NCI-H524 (cell line): ENCODE measurements around the gene NUP98.

Experiments used
- DNase-seq, 2 experiments: peaks; one replicate each; lab custom pipeline; 2025; lab: John Stamatoyannopoulos, UW

NUP98 gene

DNA sequence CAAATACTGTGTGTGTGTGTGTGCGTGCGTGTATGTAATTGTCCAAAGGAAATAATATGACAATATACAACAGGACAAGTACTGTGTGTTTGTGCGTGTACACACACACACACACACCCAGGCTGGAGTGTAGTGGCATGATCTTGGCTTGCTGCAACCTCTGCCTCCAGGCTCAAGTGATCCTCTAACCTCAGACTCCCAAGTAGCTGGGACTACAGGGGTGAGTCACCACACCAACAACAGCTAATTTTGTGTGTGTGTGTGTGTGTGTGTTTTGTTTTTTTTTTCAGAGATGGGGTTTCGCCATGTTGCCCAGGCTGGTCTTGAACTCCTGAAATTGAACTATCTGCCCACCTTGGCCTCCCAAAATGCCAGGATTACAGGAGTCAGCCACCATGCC, 61.5 kb downstream of the NUP98 start:
- no peak for DNase-seq

DNA sequence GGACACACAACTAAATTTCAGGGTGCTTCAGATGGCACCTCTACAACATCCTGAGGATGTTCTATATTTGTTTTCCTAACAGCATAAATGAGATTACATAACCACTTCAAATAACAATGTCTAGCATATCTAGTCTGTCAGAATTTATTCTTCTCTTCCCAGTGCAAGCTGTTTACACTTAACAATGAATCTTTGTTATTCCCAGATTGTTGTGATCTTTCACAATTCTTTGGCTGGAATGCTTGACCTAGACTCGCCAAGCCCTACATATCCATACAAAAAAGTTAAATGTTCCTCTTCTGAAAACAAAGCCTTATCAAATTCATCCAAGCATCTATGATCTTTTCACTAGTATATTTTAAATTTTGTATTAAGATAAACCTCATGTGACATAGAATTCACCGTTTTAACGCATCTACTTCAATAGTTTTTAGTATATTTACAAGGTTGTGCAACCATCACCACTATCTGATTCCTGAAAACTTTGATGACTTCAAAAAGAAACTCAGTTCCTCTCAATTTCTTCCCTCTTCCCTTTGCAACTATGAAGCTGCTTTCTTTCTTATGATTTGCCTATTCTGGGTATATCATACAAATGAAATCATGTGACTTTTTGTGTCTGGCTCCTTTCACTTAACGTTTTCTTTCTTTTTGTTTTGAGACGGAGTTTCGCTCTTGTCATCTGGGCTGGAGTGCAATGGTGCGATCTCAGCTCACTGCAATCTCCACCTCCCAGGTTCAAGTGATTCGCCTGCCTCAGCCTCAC, 64.5 kb downstream of the NUP98 start:
- no peak for DNase-seq

- DNase-seq = no peak
These were observed 74.2 kb downstream of the NUP98 start for GRCh38 chr11:3723014-3723708.

GRCh38 chr11:3722100-3722499, 75.3 kb downstream of the NUP98 start:
- DNase-seq = no peak

GRCh38 chr11:3720997-3721396, 76.4 kb downstream of the NUP98 start:
- no peak for DNase-seq

DNA sequence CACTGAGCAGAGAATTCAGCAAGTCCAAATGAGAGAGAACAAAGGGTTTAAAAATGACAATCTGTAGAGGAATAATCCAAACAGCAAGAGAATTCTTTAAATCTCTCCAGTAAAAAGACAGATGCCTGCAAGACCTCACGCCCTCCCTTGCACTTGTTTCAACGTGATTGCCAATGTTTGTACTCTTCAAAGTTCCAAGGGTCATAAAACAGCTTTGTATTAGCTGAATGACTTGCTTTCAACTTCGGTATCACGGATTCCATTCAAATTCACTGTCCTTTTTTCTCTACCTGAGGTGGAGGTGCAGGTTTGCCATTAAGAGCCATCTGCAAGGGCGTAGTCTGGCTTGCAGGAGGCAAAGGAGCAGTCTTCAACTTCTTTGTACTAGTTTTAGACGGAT, 85.1 kb downstream of the NUP98 start:
- no peak for DNase-seq

DNA sequence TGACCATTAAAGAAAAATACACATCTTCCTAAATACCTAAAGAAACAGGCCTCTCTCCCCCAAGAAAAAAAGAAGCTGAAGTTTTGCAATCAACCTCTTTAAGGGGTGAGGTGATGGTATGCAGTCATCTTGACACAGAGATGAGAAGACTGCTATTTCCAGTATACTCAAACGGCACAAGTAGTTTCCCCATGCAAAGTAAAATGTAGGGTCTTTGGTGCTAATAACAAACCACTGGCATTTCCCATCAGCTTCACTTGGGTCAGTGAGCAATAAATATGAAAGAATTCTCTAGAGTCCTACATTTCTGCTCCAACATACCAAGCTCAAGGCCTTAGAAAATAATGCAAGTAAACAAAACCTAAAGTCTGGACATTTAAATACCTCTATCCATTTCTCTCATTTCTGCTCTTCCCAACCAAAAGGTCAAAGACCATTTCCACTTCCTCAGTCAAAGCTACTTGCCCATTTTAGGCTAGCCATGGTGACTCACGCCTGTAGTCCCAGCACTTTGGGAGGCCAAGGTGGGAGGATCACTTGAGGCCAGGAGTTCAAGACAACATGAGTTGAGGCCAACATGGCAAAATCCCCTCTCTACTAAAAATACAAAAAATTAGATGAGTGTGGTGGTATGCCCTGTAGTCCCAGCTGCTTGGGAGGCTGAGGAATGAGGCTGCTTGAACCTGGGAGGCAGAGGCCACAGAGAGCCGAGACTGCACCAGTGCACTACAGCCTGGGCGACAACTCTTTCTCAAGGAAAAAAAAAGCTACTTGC, 86.7 kb downstream of the NUP98 start:
- no peak for DNase-seq

DNA sequence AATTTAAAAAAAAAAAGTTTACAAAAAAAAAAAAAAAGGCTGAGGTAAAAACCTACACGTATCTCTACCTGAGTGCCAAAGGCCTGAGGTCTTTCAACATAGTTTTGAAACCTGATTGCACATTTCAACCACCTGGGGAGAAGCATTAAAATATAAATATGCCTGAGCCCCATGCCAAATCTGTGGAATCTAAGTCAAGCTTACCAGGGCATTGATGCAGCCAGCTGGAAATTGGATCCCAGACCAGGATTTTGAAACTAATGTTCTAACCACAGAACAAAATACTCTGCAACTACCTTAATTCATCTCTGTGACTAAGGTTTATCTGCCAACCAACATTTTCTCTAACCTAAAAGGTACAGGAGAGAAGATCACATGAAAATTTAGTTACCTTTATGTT, 87.4 kb downstream of the NUP98 start:
- DNase-seq = no peak

GRCh38 chr11:3707176-3707575, 90.2 kb downstream of the NUP98 start:
- no peak for DNase-seq

GRCh38 chr11:3703383-3703782, 94.0 kb downstream of the NUP98 start:
- DNase-seq = no peak

- DNase-seq = no peak
These were observed 96.4 kb downstream of the NUP98 start for GRCh38 chr11:3700910-3701309.

GRCh38 chr11:3700410-3700809, 96.9 kb downstream of the NUP98 start:
- DNase-seq = no peak

DNA sequence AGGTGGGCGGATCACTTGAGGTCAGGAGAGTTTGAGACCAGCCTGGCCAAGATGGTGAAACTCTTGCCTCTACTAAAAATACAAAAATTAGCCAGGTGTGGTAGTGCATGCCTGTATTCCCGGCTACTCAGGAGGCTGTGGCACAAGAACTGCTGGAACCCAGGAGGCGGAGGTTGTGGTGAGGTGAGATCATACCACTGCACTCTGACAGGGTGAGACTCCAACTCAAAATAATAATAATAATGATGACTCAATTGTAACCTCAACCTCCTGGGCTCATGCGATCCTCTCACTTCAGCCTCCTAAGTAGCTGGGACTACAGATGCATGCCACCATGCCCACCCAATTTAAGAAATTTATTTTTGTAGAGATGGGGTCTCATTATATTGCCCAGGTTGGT, 110.6 kb downstream of the NUP98 start:
- DNase-seq = no peak

GRCh38 chr11:3685923-3686322, 111.4 kb downstream of the NUP98 start:
- DNase-seq = no peak

GRCh38 chr11:3684819-3685172, 112.6 kb downstream of the NUP98 start:
- no peak for DNase-seq

GRCh38 chr11:3684129-3684818, 113.1 kb downstream of the NUP98 start:
- DNase-seq = no peak

- no peak for DNase-seq
These were observed 114.3 kb downstream of the NUP98 start for GRCh38 chr11:3683039-3683438.

DNA sequence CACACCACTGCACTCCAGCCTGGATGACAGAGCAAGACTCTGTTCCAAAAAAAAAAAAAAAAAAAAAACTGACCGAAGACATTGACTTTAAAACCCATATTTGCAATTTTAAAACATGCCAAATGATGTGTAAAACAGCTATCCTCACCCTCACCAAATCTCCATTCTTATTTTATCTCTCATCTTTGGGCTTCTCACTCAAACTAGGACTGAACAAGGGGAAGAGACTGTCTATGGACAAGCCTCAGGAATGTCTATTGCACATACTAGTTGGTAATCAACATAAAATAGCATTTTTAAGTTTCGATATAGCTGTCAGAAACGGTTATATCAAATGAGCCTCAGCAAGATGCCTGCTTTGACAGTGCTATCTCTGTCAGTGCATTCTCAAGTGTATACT, 118.3 kb downstream of the NUP98 start:
- no peak for DNase-seq

DNA sequence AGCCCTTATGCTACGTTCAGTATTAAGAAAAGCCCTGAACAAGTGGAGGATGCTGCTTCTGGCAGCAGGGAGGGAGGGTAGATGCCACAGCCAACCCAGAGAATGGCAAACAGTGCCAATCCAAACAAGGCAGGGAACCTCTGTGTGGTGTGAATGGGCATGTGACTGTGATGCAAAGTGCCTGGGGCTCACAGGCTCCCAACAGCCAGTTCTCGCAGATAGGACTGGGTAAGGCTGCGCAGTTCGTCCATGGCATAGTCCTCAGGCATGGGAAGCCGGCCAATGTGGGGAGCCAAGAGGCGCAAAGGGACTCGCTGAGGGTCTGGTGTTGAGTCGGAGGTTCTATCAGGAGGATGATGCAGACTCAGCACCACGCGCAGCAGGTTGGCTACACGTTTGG, 121.4 kb downstream of the NUP98 start:
- DNase-seq = no peak

- no peak for DNase-seq
These were observed 123.2 kb downstream of the NUP98 start for GRCh38 chr11:3674189-3674588.

- DNase-seq = no peak
These were observed 125.8 kb downstream of the NUP98 start, which contains the start of gene CHRNA10 for GRCh38 chr11:3671334-3672254. Gene CHRNA10 (minus strand): TSS chr11:3671384. CDS start chr11:3671312, 72 bp downstream.
